Gastroesophageal sphincter (tissue), 4 donors: ENCODE data around the gene AMN1. TPM values are rescaled to one million over a fixed set of nuclear protein-coding genes. Genes with fewer than 3 reads are reported as not detected.
"Not testable (repeated sequence)": the region's sequence is repeated elsewhere in the genome, so short reads cannot be mapped to it uniquely, and the experiment has no call there.

Experiments used
- ATAC-seq: fragments of 150-250 bp; one replicate; pipeline ENCODE4 v1.9.1; 2016; ENCODE audit warnings: mild to moderate bottlenecking, moderate library complexity
- H3K27ac ChIP-seq, 4 donors: fragments of 200-600 bp; sonication (generic) in 3 of 4; 1 replicate in 3 of 4; 2 replicates in 1 of 4; pipeline ENCODE4 v1.5.1; 2016 to 2019
- H3K27me3 ChIP-seq: fragments of 200-600 bp; sonication (generic); one replicate; pipeline ENCODE4 v1.5.1; 2019
- H3K36me3 ChIP-seq, 2 donors: fragments of 200-600 bp; sonication (generic); one replicate each; pipeline ENCODE4 v1.5.1; 2019; ENCODE audit warnings: control low read depth in 1 of 2
- H3K4me1 ChIP-seq, 3 donors: fragments of 200-600 bp; sonication (generic); 1 replicate in 2 of 3; 2 replicates in 1 of 3; pipeline ENCODE4 v1.5.1; 2016 to 2019; ENCODE audit warnings: control low read depth in 2 of 3
- H3K4me3 ChIP-seq, 2 donors: fragments of 200-600 bp; sonication (generic); one replicate each; pipeline ENCODE4 v1.5.1; 2019; ENCODE audit warnings: mild to moderate bottlenecking in 1 of 2, moderate library complexity in 1 of 2
- H3K9me3 ChIP-seq, 3 donors: fragments of 200-600 bp; sonication (generic); one replicate each; pipeline ENCODE4 v1.5.1; 2017 to 2019; ENCODE audit warnings: control low read depth in 2 of 3
- EP300 ChIP-seq: sonication (generic); formaldehyde crosslinking; IDR thresholded peaks from one replicate; pipeline ENCODE4 v1.6.1; 2017; ENCODE audit warnings: antibody characterized with exemption, mild to moderate bottlenecking
- POLR2A ChIP-seq, 2 donors: fragments of 450-650 bp; IDR thresholded peaks; one replicate each; pipeline ENCODE4 v1.6.1; 2017; ENCODE audit warnings: antibody characterized with exemption in 2 of 2, mild to moderate bottlenecking in 2 of 2, moderate library complexity in 1 of 2
- POLR2AphosphoS5 ChIP-seq: sonication (generic); formaldehyde crosslinking; IDR thresholded peaks from one replicate; pipeline ENCODE4 v1.6.1; 2017; ENCODE audit warnings: antibody characterized with exemption
- WGBS, 2 donors: methylation state at CpG; one replicate each; pipeline ENCODE4 v1.1.5; 2018; ENCODE audit warnings: low coverage in 1 of 2; 5-methylcytosine and 5-hydroxymethylcytosine counted together
- total RNA-seq, 4 donors: library from RNA; depleted of rRNA; stranded (reverse); fragments of >200 nt; gene quantifications; one replicate each; pipeline ENCODE4 v1.1.0, GENCODE V29; 2016
- TF ChIP-seq, protein P1 (sequence below), 4 experiments: fragments of 200-600 bp in 2 of 4; fragments of 450-650 bp in 2 of 4; sonication (generic) in 1 of 4; IDR thresholded peaks; one replicate each; pipeline ENCODE4 v1.5.1; 2017 to 2019; ENCODE audit warnings: antibody characterized with exemption in 4 of 4, mild to moderate bottlenecking in 2 of 4, moderate library complexity in 2 of 4

Gene AMN1
- total RNA-seq, 4 donors from 2014 or later, result 7.5 to 19.3 (median 9.6) TPM

DNA sequence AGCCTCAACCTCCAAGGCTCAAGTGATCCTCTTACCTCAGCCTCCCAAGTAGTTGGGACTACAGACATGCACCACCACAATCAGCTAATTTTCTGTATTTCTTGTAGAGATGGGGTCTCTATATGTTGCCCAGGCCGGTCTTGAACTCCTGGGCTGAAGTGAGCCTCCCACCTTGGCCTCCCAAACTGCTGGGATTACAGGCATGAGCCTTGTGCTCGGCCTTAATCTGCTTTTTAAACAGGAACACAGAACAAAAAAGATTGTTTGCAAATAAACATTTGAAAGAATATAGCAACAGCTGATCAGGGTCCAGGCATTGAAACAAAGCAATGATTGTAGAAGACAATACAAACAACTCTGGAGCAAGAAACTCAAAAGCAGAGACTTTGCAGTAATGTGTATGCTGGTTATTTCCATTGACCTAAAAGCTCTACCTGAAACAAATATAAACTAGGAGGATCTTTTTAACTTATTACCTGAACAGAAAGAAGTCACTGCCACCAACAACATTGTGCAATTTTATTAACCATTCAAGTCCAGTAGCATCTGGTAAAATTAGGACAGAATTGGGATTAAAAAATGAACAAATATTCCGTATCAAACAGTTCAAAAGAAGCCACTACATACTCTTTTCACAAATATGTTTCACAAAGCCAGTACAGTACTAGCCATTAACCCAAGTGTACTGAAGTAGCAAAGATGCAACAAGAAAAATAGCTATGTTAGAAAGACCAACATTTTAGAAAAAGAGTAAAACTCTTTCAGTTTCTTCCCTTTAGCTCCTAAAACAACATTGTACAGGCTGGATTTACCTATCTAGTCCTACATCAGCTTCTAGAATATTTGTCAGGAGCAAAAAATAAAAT, 14.2 kb downstream of the AMN1 start:
- ATAC-seq, result no peak
- Histone ChIP-seq H3K4me1 (no peaks in the 10 kb centered on the region), H3K27ac (no peak overlapping the region), H3K4me3 (no peak overlapping the region), H3K9me3 (no peaks in the 10 kb centered on the region), H3K27me3 (no peaks in the 10 kb centered on the region), H3K36me3 (peaks cover 0 to 10% of the 10 kb centered on the region in 2 donors)
- WGBS, 2 donors, result 83 to 90% methylated on average over 1 to 2 of the region's 3 CpGs
- TF ChIP-seq EP300 (no peak), POLR2AphosphoS5 (no peak)
- TF ChIP-seq, protein P1, sequence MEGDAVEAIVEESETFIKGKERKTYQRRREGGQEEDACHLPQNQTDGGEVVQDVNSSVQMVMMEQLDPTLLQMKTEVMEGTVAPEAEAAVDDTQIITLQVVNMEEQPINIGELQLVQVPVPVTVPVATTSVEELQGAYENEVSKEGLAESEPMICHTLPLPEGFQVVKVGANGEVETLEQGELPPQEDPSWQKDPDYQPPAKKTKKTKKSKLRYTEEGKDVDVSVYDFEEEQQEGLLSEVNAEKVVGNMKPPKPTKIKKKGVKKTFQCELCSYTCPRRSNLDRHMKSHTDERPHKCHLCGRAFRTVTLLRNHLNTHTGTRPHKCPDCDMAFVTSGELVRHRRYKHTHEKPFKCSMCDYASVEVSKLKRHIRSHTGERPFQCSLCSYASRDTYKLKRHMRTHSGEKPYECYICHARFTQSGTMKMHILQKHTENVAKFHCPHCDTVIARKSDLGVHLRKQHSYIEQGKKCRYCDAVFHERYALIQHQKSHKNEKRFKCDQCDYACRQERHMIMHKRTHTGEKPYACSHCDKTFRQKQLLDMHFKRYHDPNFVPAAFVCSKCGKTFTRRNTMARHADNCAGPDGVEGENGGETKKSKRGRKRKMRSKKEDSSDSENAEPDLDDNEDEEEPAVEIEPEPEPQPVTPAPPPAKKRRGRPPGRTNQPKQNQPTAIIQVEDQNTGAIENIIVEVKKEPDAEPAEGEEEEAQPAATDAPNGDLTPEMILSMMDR (IDR thresholded peaks at IDR 0.05), result no peak

- no peaks in the 10 kb centered on the region for H3K27me3 ChIP-seq
- no peak for ATAC-seq
- no peak overlapping the region for H3K4me3 ChIP-seq
- TF ChIP-seq, protein P1 (IDR thresholded peaks at IDR 0.05), result no peak
- no peak for TF ChIP-seq POLR2AphosphoS5
- TF ChIP-seq POLR2A (IDR thresholded peaks at IDR 0.05), result no peak
- no peak for TF ChIP-seq EP300
- H3K36me3 ChIP-seq, result peaks cover 0 to 18% of the 10 kb centered on the region in 2 donors
- WGBS, 2 donors, result 60 to 86% methylated on average over 3 to 5 of the region's 5 CpGs
- H3K9me3 ChIP-seq, result peaks cover 0 to 16% (median 0%) of the 10 kb centered on the region in 3 donors
- no peaks in the 10 kb centered on the region for H3K4me1 ChIP-seq
- H3K27ac ChIP-seq, result no peak overlapping the region
Observed at GRCh38 chr12:31712877-31713276, 15.9 kb downstream of the AMN1 start.

DNA sequence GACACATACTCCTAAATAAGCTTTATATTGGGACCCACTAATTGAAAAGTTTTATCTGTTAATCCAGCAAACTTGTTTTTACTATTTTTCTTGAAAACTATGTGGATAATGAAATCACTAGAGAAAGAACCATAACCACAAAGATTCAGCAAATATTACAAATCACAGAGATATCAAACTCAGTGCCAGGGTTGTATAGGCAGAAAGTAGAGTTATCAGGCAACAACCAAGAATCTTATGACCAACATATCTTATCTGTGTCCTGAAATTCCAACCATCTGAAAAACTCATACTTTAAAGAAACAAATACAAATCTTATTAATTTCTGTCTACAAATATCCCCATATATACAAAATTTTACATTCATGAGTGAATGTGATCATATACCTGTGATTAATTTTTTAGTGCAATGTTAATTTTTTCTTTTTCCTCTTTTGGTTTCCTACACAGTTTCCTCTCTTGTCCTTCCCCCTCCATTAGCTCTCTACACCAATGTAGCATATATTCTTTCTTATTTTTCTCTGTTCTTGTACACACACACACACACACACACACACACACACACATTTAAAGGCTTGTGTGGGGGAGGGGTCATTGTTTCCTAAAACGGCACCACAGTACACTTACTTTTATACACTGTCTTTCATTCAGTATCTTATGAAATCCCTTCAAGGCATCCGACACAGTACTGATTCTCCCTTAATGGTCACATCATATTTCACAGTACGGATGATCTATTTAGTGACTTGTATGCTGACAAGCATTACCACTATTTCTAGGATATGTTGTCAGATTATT, 18.6 kb downstream of the AMN1 start:
- 73 to 74% methylated on average over 3 of the region's 3 CpGs for WGBS, 2 donors
- Histone ChIP-seq H3K36me3 (peaks cover 0 to 31% of the 10 kb centered on the region in 2 donors), H3K27ac (no peak overlapping the region), H3K27me3 (no peaks in the 10 kb centered on the region), H3K9me3 (peaks cover 0 to 22% (median 0%) of the 10 kb centered on the region in 3 donors), H3K4me1 (no peaks in the 10 kb centered on the region), H3K4me3 (no peak overlapping the region)
- ATAC-seq, result no peak
- TF ChIP-seq EP300, result no peak
- no peak for TF ChIP-seq POLR2AphosphoS5
- TF ChIP-seq, protein P1 (IDR thresholded peaks at IDR 0.05), result no peak
- no peak for TF ChIP-seq POLR2A (IDR thresholded peaks at IDR 0.05)

DNA sequence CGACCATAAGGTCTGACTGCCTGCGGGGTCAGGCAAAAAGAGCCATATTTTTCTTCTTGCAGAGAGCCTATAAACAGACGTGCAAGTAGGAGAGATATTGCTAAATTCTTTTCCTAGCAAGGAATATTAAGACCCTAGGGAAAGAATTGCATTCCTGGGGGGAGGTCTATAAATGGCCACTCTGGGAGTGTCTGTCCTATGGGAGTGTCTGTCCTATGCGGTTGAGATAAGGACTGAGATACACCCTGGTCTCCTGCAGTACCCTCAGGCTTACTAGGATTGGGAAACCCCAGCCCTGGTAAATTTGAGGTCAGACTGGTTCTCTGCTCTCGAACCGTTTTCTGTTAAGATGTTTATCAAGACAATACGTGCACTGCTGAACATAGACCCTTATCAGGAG, 20.7 kb downstream of the AMN1 start:
- H3K36me3 ChIP-seq, result peaks cover 0 to 31% of the 10 kb centered on the region in 2 donors
- WGBS, 2 donors, result 92 to 96% methylated on average over 4 to 7 of the region's 7 CpGs
- not testable (repeated sequence) for H3K4me3 ChIP-seq, H3K4me1 ChIP-seq, H3K27me3 ChIP-seq, H3K27ac ChIP-seq, ATAC-seq
- H3K9me3 ChIP-seq, result peaks cover 0 to 22% (median 0%) of the 10 kb centered on the region in 3 donors

DNA sequence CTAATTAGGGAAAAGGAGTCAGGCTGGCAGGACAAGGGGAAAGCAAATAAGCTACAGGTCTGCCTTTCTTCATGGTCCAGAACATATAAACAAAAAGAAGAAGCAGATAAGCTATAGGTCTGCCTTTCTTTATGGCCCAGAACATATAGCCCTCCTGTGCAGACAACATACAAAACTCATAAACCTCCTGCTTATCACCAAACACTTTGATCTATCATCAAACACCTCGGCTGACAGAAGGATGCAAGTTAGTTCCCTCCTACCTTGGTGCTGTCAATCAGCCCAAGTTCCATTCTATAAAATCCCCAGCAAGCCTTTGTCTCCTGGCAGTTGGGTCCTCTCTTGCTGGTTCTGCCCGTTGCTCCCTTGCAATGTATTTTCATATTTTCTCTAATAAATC, 23.2 kb downstream of the AMN1 start:
- 70 to 73% methylated on average over 2 of the region's 2 CpGs for WGBS, 2 donors
- no peak overlapping the region for H3K27ac ChIP-seq
- ATAC-seq, result no peak

More for the DNA sequence above, 23.2 kb downstream of the AMN1 start:
- H3K9me3 ChIP-seq, result peaks cover 0 to 22% (median 0%) of the 10 kb centered on the region in 3 donors
- H3K4me3 ChIP-seq, result no peak overlapping the region
- H3K36me3 ChIP-seq, result peaks cover 0 to 42% of the 10 kb centered on the region in 2 donors
- no peaks in the 10 kb centered on the region for H3K4me1 ChIP-seq
- no peak for TF ChIP-seq POLR2A (IDR thresholded peaks at IDR 0.05)
- TF ChIP-seq POLR2AphosphoS5, result no peak
- no peak for TF ChIP-seq EP300
- TF ChIP-seq, protein P1 (IDR thresholded peaks at IDR 0.05), result no peak
- H3K27me3 ChIP-seq, result no peaks in the 10 kb centered on the region
